ENCODE data around the gene PGGHG.

Gene PGGHG

GRCh38 chr11:250740-251299 lies 38.1 kb upstream of the PGGHG start:
- ChIA-PET POLR2A (no interaction called here), CTCF (interaction anchor here (0.6 to 4.3 kb wide), 50 partner anchors 10 to 269 kb away, joined by 3 to 85 read pairs (median 6); partner anchors contain the start of genes BET1L, IFITM5, PSMD13 and RIC8A)
- peak; percentile 63 for TF ChIP-seq CTCF (IDR thresholded peaks at IDR 0.05; ENCODE audit: control extremely low read depth, extremely low read depth, low read depth, missing control alignments)
- peak; percentile 60 for DNase-seq (ENCODE audit: extremely low spot score)

- no peak for DNase-seq (ENCODE audit: extremely low spot score)
- ChIA-PET POLR2A (no interaction called here), CTCF (interaction anchor here (0.7 to 4.3 kb wide), 40 partner anchors 9 to 220 kb away, joined by 3 to 85 read pairs (median 7); partner anchors contain the start of genes BET1L, IFITM5, PSMD13 and RIC8A)
- TF ChIP-seq CTCF (IDR thresholded peaks at IDR 0.05; ENCODE audit: control extremely low read depth, extremely low read depth, low read depth, missing control alignments) = no peak
These were observed 37.4 kb upstream of the PGGHG start for GRCh38 chr11:251550-251949.

DNA sequence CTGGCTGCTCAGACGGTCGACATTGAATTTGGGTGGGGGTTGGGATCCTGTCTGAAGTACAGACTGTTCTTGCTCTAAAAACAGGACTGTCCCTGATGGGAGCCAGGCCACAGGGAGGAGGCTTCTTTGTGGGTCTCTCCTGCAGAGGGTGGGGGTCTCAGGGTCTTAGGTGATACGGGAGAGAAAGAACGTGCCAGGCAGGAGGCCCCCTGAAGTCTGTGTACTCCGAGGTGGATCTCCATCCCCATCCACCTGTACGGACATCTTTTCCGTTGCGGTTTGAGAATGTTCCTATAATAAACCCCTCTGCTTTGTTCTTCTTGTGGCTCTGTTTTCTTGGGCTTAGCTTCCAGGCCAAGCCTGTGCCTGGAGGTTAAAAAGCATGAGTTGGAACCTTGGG lies 36.3 kb upstream of the PGGHG start:
- no peak for TF ChIP-seq CTCF (IDR thresholded peaks at IDR 0.05; ENCODE audit: control extremely low read depth, extremely low read depth, low read depth, missing control alignments)
- CTCF ChIA-PET = interaction anchor here (1.5 to 2.5 kb wide), 5 partner anchors 23 to 111 kb away, joined by 3 to 14 read pairs (median 10); no protein-coding TSS in a partner anchor
- no peak for DNase-seq (ENCODE audit: extremely low spot score)
- POLR2A ChIA-PET = no interaction called here

GRCh38 chr11:253160-253885 lies 35.6 kb upstream of the PGGHG start:
- CTCF ChIA-PET = interaction anchor here (1.5 to 2.0 kb wide), 3 partner anchors 29 to 110 kb away, joined by 3 to 12 read pairs (median 4); no protein-coding TSS in a partner anchor
- no peak for DNase-seq (ENCODE audit: extremely low spot score)
- POLR2A ChIA-PET = no interaction called here
- TF ChIP-seq CTCF (IDR thresholded peaks at IDR 0.05; ENCODE audit: control extremely low read depth, extremely low read depth, low read depth, missing control alignments) = no peak

DNA sequence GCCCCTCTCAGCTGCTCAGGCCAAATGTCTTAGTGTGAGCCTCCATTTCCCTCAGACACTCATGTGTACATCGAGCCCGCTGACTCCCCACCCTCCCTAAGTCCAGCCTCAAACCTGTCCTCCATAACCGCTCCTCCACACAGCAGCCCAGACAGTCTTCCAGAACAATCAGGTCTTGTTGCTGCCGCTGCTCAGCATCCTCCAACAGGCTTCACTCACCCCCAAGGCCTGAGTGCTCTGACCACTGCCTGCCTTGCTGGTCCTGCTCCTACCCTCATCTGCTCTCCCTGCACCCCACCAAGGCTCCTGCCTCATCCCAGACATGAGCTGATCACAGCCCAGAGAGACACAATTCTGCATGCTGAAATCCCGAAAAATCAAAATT lies 35.0 kb upstream of the PGGHG start:
- no peak for DNase-seq (ENCODE audit: extremely low spot score)
- no peak for TF ChIP-seq CTCF (IDR thresholded peaks at IDR 0.05; ENCODE audit: control extremely low read depth, extremely low read depth, low read depth, missing control alignments)
- ChIA-PET POLR2A (no interaction called here), CTCF (interaction anchor here (1.5 to 2.0 kb wide), 2 partner anchors 28 to 110 kb away, joined by 3 to 12 read pairs; no protein-coding TSS in a partner anchor)

DNA sequence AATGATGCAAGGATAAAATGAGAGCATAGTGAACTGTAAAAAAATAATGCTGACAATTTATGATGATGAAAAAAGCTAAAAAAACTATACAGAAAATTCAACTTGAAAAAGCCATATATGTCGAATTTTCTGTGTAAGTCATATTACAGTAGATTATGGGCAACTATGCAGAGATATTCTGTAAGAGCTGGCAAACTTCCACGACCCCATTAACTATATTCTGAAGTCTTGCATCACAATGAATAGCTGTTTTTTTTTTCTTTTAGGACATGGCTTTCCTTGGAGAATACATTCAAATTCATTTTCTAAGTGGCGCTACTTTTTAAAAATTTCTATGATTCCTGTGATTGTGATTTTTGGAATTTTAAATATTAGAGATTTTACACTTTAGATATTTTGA lies 33.8 kb upstream of the PGGHG start:
- ChIA-PET POLR2A (no interaction called here), CTCF (interaction anchor here (1.4 kb wide), 1 partner anchor 11 kb away, joined by 5 read pairs; no protein-coding TSS in a partner anchor)
- DNase-seq (ENCODE audit: extremely low spot score) = no peak
- TF ChIP-seq CTCF (IDR thresholded peaks at IDR 0.05; ENCODE audit: control extremely low read depth, extremely low read depth, low read depth, missing control alignments) = no peak

Data from GM10248 (cell line).